Measurements from ENCODE around the gene CACTIN.
"Not testable (repeated sequence)": the region's sequence is repeated elsewhere in the genome, so short reads cannot be mapped to it uniquely, and the experiment has no call there.

CACTIN gene

DNA sequence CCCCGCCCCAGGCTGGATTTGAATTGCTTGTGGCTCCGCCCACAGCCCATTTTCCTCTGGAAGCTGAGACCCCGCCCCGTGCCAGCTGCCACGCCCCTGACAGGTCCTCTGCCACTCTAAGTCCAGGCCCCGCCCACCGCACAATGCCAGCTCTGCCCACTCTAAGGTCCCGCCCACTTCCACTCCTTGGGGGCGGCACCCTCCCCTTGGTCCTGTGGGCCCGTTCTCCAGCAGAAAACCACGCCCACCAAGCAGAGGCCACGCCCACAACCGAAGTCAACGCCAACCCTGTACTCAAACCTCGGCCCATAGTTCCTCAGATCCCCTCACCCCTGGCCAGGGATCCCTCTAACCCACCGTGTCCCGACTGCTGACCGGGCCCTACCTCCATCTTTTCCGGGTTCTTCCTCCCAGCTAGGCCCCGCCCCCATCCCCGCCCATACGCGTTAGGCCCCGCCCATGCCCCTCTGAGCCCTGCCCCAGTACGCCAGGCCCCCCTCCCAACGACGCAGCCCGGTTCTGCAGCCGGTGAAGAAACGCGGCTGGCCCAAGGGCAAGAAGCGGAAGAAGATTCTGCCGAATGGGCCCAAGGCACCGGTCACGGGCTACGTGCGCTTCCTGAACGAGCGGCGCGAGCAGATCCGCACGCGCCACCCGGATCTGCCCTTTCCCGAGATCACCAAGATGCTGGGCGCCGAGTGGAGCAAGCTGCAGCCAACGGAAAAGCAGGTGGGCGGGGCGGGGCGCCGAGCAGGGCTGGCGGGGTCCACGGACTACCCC is 52.5 kb downstream of the CACTIN start:
- Histone ChIP-seq H3K36me3 (ENCODE audit: insufficient read depth, low read depth, low read length) (no peaks in the 10 kb centered on the region), H3K27me3 (ENCODE audit: insufficient read depth, low read length) (no peaks in the 10 kb centered on the region), H3K9ac (ENCODE audit: low read depth, low read length) (no peak overlapping the region; the same call in 1 of the 2 replicates), H3K4me3 (ENCODE audit: low read length) (peak overlapping the region; percentile 84), H3K4me1 (ENCODE audit: insufficient read depth, low read length) (peaks cover 9% of the 10 kb centered on the region; the same call in 1 of the 2 replicates), H3K27ac (ENCODE audit: low read length) (no peak overlapping the region), H3K9me3 (ENCODE audit: insufficient read depth, low read depth, low read length) (no peaks in the 10 kb centered on the region)

DNA sequence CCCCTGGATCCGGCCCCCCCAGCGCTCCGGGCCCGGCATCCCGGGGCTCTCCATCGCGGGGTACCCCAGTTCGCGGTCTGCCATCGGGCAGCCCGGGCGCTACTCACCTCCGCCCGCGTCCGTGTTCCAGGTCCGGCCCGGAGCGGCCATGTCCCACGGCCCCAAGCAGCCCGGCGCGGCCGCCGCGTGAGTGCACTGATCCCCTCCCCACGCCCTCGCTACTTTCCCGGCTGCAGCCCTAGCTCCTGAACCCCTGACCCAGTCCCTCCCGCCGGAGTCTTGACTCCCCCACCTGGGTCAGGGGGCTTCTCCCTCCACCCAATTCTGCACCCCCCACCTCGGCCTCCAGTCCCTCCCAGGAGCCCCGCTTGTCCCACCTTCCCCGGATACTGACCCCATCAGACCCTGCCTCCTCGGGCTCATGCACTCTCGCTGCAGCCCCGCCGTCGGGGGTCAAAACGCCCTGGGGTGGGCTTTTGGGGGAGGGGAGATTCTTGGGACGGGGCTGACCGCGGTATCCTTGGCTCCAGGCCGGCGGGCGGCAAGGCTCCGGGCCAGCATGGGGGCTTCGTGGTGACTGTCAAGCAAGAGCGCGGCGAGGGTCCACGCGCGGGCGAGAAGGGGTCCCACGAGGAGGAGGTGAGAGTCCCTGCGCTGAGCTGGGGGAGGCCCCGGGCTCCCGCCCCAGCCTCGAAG is 53.3 kb downstream of the CACTIN start:
- no peak overlapping the region for H3K27ac ChIP-seq (ENCODE audit: low read length)
- H3K9me3 ChIP-seq (ENCODE audit: insufficient read depth, low read depth, low read length), result no peaks in the 10 kb centered on the region
- peaks cover 9% of the 10 kb centered on the region; the same call in 1 of the 2 replicates for H3K4me1 ChIP-seq (ENCODE audit: insufficient read depth, low read length)
- no peaks in the 10 kb centered on the region for H3K27me3 ChIP-seq (ENCODE audit: insufficient read depth, low read length)
- peak overlapping the region; percentile 73; the same call in 1 of the 2 replicates for H3K9ac ChIP-seq (ENCODE audit: low read depth, low read length)
- peak overlapping the region; percentile 84 for H3K4me3 ChIP-seq (ENCODE audit: low read length)
- no peaks in the 10 kb centered on the region for H3K36me3 ChIP-seq (ENCODE audit: insufficient read depth, low read depth, low read length)

DNA sequence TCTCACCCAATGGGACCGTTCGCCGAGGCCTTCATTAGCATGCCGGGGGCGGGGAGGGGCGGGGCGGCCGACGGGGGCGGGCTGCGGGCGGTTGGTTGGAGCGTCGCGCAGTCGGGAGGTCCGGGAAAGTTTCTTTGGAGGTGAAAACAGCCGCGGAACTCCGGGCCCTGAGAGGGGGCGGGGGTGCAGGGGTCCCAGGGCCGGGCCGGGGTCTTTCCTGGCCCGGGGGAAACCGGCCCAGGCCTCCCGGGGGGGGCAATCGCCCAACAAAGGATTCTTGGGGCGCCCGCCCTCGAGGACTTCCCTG is 53.8 kb downstream of the CACTIN start, which contains the start of gene HMG20B:
Gene HMG20B (plus strand): TSS at position 90 of the 307 bp plus-strand sequence. CDS start 366 bp downstream, outside the sequence.
- H3K27ac ChIP-seq (ENCODE audit: low read length), result no peak within 1 kb of the TSS
- no peaks in the 10 kb centered on the region for H3K36me3 ChIP-seq (ENCODE audit: insufficient read depth, low read depth, low read length)
- peak within 1 kb of the TSS; percentile 73; the same call in 1 of the 2 replicates for H3K9ac ChIP-seq (ENCODE audit: low read depth, low read length)
- peaks cover 9% of the 10 kb centered on the region; the same call in 1 of the 2 replicates for H3K4me1 ChIP-seq (ENCODE audit: insufficient read depth, low read length)
- peak within 1 kb of the TSS; percentile 84 for H3K4me3 ChIP-seq (ENCODE audit: low read length)
- no peaks in the 10 kb centered on the region for H3K9me3 ChIP-seq (ENCODE audit: insufficient read depth, low read depth, low read length)
- H3K27me3 ChIP-seq (ENCODE audit: insufficient read depth, low read length), result no peaks in the 10 kb centered on the region

DNA sequence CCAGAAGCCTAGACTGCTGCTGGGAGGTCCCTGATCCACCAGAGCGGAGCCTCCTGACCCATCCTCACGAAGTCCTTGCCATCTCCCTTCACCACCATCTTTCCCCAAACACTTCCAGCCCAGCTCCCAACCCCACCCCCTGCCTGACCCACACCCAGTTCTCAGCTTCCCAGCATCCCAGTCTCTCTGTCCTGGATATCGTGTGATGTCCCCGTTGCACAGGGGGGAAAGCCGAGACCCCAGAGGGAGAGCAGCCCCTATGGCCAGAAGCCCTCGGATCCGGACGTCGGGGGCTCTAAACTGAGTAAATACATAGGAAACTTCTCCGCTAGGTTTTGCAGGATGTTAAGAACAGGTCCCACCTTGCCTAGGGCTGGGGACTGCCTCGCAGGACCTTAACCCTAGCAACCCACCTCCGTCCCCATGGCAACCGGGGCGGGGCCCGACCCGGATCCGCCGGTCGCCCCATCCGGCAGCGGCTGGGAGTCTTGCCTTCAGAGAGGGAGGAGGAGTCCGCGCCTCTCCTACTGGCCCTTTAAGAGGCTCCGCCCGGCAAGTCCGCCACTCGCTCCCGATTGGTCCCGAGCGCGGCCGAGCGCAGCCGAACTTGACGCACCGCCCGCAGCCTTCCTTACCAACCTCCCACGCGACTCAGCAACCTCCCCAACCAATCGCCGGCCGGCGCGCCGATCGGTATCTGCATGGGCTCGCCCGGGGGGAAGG is 54.3 kb downstream of the CACTIN start:
- no peaks in the 10 kb centered on the region for H3K27me3 ChIP-seq (ENCODE audit: insufficient read depth, low read length)
- no peaks in the 10 kb centered on the region for H3K36me3 ChIP-seq (ENCODE audit: insufficient read depth, low read depth, low read length)
- peak overlapping the region; percentile 64 for H3K4me3 ChIP-seq (ENCODE audit: low read length)
- H3K9me3 ChIP-seq (ENCODE audit: insufficient read depth, low read depth, low read length), result no peaks in the 10 kb centered on the region
- H3K27ac ChIP-seq (ENCODE audit: low read length), result no peak overlapping the region
- peak overlapping the region; percentile 15; the same call in 1 of the 2 replicates for H3K9ac ChIP-seq (ENCODE audit: low read depth, low read length)
- peaks cover 9% of the 10 kb centered on the region; the same call in 1 of the 2 replicates for H3K4me1 ChIP-seq (ENCODE audit: insufficient read depth, low read length)

DNA sequence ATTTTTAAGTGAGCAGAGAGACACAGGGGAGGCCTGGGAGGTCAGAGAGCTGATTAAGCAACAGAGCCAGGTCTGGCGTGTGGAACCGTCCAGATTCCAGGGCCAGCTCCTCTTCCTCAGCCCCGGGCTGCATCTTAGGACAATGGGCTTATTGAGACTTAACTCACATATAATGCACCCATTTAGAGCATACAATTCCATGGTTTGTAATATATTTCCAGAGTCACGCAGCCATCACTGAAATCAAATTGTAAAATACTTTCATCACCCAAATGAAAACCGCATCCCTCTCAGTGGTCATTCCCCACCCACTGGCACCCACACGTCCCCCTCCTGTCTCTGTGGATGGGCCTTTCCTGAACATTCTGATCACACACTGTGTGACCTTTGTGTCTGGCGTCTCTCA is 56.0 kb downstream of the CACTIN start:
- no peak overlapping the region for H3K27ac ChIP-seq (ENCODE audit: low read length)

DNA sequence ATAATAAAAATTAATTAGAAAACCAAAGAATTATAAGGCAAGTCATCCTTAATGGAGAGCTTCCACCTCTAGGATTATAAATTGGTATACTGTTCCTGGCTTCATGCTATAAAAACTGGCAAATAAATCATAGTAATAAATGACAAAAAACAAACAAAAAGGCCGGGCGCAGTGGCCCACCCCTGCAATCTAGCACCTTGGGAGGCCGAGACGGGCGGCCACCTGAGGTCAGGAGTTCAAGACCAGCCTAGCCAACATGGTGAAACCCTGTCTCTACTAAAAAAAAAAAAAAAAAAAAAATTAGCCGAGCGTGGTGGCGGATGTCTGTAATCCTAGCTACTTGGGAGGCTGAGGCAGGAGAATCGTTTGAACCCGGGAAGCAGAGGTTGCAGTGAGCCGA is 56.5 kb downstream of the CACTIN start:
- not testable (repeated sequence) for H3K4me3 ChIP-seq (ENCODE audit: low read length); H3K4me1 ChIP-seq (ENCODE audit: insufficient read depth, low read length); H3K27me3 ChIP-seq (ENCODE audit: insufficient read depth, low read length); H3K36me3 ChIP-seq (ENCODE audit: insufficient read depth, low read depth, low read length); H3K9ac ChIP-seq (ENCODE audit: low read depth, low read length); H3K27ac ChIP-seq (ENCODE audit: low read length); H3K9me3 ChIP-seq (ENCODE audit: insufficient read depth, low read depth, low read length)

More for the DNA sequence above, 56.0 kb downstream of the CACTIN start:
- Histone ChIP-seq H3K27me3 (ENCODE audit: insufficient read depth, low read length) (no peaks in the 10 kb centered on the region), H3K36me3 (ENCODE audit: insufficient read depth, low read depth, low read length) (no peaks in the 10 kb centered on the region), H3K9ac (ENCODE audit: low read depth, low read length) (no peak overlapping the region), H3K9me3 (ENCODE audit: insufficient read depth, low read depth, low read length) (no peaks in the 10 kb centered on the region), H3K4me3 (ENCODE audit: low read length) (no peak overlapping the region), H3K4me1 (ENCODE audit: insufficient read depth, low read length) (peaks cover 3% of the 10 kb centered on the region; the same call in 1 of the 2 replicates)

DNA sequence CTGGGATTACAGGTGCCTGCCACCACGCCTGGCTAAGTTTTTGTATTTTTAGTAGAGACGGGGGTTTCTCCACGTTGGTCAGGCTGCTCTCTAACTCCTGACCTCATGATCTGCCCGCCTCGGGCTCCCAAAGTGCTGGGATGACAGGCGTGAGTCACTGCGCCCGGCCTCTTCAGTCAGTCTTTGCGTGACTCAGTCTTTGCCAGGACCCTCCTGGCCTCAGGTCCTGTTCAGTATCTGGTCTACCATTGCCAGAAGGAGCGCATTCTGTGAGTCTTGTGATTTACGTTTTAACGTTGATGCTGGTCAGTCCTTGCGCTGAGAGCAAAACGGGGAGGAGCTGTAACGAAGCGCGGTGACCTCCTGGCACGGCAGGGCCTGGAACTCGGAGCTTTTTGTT is 61.5 kb downstream of the CACTIN start:
- Histone ChIP-seq H3K27me3 (ENCODE audit: insufficient read depth, low read length) (no peaks in the 10 kb centered on the region), H3K36me3 (ENCODE audit: insufficient read depth, low read depth, low read length) (no peaks in the 10 kb centered on the region), H3K4me3 (ENCODE audit: low read length) (no peak overlapping the region), H3K4me1 (ENCODE audit: insufficient read depth, low read length) (no peaks in the 10 kb centered on the region), H3K9me3 (ENCODE audit: insufficient read depth, low read depth, low read length) (no peaks in the 10 kb centered on the region), H3K9ac (ENCODE audit: low read depth, low read length) (no peak overlapping the region), H3K27ac (ENCODE audit: low read length) (no peak overlapping the region)

DNA sequence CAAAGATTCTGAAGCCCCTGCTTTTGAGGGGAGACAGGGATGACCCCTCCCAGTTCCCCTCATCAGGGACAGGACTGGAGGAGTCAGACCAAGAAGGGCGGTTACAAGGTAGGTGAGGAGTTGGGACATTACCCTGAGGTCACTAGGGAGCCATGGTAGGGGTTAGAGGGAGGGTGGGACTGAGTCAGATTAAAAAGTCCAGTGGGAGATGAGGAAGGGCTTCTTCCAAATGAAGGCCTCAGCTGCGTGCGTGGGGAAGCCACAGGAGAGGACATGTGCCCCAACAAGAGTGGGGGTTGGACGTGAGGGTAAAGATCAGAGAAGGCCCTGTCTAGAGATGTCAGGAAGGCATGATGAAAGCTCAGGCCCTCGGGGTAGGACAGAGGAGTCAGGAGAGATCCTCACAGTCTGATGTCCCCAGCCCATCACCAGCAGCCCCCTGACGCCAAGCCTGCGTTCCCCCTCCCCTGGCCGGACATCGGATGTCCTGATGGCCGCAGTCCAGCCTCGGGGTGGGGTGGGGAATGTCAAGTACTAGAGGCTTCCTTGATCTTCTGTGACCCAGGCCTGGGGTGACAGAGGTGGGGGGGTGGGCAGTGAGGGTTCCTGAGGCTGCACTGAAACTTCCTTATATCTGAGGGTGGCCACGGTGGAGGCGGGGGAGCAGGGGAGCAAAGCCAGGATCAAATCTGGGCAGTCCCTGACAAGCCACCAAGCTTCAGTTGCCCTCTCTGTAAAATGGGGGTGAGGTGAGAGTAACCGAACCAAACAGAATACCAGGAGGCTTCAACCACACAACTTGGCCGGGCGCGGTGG is 62.7 kb downstream of the CACTIN start:
- no peak overlapping the region for H3K27ac ChIP-seq (ENCODE audit: low read length)
- H3K4me1 ChIP-seq (ENCODE audit: insufficient read depth, low read length), result no peaks in the 10 kb centered on the region
- H3K27me3 ChIP-seq (ENCODE audit: insufficient read depth, low read length), result no peaks in the 10 kb centered on the region
- no peaks in the 10 kb centered on the region for H3K9me3 ChIP-seq (ENCODE audit: insufficient read depth, low read depth, low read length)
- no peak overlapping the region for H3K4me3 ChIP-seq (ENCODE audit: low read length)
- no peak overlapping the region for H3K9ac ChIP-seq (ENCODE audit: low read depth, low read length)
- H3K36me3 ChIP-seq (ENCODE audit: insufficient read depth, low read depth, low read length), result no peaks in the 10 kb centered on the region

All from iPS-20b (cell line).